SW 1271 (cell line): ENCODE results near the gene SIX5.
"Not testable (repeated sequence)": the region's sequence is repeated elsewhere in the genome, so short reads cannot be mapped to it uniquely, and the experiment has no call there.

Experiments used
- DNase-seq, 2 experiments: peaks; one replicate each; lab custom pipeline; 2025; lab: John Stamatoyannopoulos, UW

SIX5 gene

DNA sequence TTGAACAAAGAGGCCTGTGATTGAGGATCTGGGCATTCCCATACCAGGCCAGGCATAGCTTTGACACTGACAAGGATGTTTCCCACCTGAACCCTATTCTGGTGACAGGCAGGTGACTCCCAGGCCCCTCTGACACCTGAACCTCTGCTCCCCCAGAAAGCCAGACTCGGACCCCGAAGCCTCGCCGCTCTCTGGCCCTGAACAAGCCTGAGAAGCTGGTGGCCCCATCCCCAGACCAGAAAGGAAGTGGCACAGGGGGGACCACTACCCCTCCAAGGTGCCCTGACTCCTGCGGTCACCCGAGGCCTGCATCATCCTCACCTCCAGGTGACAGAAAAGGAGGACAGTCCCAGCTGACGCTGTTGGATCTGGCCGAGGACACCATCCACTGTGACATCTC, 14.7 kb downstream of the SIX5 start:
- DNase-seq = no peak

DNA sequence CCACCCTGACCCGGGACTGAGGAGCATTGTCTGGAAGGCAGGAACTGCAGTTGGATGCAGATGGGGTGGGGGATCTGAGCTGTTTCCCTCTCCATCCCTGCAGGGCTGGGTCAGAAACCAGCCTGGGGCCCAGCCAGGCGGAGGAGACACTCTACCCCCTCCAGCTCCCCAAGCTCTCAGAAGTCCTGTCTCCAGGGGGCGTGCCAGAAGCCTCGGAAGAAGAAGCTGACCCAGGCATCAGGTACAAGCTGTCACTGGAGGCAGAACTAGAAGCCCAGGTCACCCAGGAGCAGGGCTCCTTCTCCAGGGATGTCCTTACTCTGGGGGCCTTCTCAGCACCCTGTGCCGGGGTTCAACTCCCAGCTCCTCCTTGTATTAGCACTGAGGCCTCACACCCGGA, 15.5 kb downstream of the SIX5 start:
- DNase-seq = no peak

DNA sequence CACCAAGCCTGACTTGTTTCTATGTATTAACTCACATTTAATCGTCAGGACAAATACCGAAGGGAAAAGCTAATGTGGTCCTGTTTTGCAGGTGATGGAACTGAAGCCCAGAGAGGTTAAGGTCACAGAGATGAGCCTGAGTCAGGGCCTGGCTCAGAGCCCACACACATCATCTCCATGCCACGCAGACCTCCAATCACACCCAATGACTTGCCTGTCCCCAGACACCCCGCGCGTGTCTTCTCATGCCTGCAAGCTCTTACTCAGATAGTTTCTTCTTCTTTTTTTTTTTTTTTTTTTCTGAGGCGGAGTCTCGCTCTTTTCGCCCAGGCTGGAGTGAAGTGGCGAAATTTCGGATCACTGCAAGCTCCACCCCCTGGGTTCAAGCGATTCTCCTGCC, 16.4 kb downstream of the SIX5 start:
- DNase-seq = no peak

- not testable (repeated sequence) for DNase-seq
Observed at GRCh38 chr19:45751483-45751882, 17.6 kb downstream of the SIX5 start.

- DNase-seq = no peak
Observed at GRCh38 chr19:45747513-45747912, 21.5 kb downstream of the SIX5 start.

DNA sequence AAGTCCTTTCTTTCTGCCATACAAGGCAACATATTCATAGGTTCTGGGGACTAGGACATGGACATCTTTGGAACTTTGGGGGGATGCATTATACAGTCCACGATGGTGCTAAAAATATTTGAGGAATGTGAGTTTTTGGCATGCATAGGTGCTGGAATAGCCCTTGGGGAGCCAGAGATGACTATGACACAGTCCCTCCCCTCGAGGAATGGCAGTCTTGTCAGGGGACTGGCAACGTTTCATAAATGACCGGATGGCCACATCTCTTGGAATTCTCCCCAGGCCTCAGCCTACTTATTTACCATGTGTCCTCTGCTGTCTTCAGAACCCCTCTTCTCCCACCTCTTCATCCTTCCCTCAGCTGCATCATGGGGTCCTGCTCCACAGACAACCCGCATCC, 22.2 kb downstream of the SIX5 start:
- no peak for DNase-seq

DNA sequence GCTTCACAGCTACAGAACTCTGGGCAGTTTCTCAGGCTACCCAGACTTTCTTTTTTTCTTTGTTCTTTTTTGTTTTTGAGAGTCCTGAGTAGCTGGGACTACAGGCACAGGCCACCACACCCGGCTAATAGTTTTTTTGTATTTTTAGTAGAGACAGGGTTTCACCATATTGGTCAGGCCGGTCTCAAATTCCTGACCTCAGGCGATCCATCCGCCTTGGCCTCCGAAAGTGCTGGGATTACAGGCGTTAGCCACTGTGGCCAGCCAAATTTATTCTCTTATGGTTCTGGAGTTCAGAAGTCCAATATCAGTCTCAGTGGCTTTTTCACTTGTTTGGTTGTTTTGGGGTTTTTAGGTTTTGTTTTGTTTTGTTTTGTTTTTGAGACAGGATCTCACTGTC, 23.4 kb downstream of the SIX5 start:
- DNase-seq = no peak

DNA sequence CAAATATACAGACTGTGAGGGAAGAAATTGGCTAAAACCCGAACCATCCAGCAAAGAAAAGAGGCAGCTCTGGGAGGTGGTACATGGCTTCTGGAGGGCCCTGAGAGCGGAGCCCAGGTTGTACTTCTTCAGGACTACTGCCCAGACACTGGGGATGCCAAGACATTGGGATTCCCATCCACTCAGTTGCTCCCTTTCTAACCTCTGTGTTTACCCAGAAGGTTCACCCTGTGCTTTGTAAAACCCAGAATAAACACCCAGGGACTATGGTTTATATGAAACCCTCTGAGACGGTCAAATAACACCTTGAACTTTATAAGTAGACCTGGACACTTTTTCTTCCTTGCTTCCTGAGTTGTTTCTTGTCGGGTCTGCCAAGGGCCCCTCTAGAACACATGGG, 26.1 kb downstream of the SIX5 start:
- DNase-seq = no peak

- no peak for DNase-seq
Observed at GRCh38 chr19:45739498-45740439, 29.3 kb downstream of the SIX5 start.

- no peak for DNase-seq
Observed at GRCh38 chr19:45733160-45733810, 35.8 kb downstream of the SIX5 start, which contains the start of gene MEIOSIN. Gene MEIOSIN, plus strand, starts transcription at chr19:45733439. Its CDS starts 1,938 bp downstream, at chr19:45735377.

DNA sequence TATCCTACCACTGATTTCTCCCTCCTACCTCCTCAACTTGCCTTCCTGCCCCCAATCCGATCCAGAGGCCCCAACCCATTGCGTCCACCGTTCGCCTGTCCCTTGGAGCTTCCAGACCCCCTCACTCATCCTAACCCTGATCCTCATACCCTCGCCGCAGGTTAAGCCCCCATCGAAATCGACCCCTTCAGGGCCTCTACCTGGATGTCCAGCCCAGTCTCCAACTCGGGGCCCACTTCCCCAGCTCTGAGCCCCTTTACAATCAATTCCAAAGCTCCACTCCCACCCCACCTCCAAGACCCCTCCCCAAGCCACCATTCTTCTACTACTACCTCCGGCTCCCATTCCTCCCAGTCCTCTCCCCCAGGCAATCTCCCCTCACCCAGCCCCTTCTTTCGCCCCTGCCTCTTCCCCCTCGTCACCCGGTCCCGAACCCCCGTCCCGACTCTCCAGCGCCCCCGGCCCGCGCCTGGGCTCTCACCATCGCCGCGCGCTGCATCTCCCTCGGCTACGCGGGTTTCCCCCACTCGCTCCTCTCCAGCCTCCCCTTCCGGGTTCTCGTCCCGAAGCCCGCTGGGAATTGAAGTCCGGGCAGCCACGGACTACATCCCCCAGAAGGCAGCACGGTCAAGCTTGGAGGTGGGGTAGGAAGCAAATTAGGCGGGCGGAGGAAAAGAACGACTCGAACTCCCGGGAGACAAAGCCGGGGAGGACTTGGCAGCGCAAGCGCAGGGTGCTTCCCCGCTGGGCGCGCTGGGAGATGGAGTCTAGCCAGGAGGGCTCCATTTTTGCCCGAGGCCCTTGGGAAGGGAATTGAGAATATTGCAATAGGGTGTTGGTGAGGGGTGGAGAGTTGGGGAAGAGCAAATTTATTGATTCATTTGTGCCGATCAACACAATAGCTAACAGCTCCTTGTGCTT, 38.4 kb downstream of the SIX5 start, which contains the start of gene FBXO46:
Gene FBXO46 (minus strand): TSS at position 529 of the 921 bp plus-strand sequence. CDS start 17,401 bp downstream, outside the sequence.
- DNase-seq = peak; percentile 88 to 95

DNA sequence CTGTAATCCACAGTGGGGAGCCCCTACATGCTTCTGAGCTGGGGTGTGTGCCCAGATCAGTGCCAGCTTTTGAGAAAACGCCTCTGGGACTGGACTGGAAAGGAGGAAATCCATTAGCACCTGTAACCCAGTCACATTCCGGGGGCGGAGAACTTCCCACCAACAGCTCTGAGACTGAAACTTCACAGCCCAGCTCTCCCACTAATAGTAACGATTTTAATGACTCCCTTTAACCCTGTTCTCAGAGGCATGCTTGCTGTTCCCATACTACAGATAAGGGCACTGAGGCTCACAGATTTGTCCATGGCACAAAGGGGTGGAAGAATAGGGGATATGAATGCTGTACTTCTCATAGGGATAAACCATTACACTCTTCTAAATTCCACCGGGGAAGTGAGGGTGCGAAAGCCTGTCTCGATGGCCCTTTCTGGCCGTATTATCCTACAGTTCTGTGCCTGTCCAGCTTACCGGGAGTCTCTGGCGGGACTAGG, 39.2 kb downstream of the SIX5 start:
- no peak for DNase-seq

GRCh38 chr19:45728683-45729082, 40.4 kb downstream of the SIX5 start:
- DNase-seq = not testable (repeated sequence)

DNA sequence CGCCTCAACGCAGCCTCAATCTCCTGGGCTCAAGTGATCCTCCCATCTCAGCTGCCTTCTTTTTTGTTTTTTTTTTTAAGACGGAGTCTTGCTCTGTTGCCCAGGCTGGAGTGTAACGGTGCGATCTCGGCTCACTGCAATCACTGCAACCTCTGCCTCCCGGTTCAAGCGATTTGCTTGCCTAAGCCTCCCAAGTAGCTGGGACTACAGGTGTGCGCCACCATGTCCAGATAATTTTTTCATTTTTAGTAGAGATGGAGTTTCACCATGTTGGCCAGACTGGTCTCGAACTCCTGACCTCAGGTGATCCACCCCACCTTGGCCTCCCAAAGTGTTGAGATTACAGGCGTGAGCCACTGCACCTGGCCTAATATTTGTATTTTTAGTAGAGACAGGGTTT, 49.0 kb downstream of the SIX5 start:
- DNase-seq = not testable (repeated sequence)

- no peak for DNase-seq
Observed at GRCh38 chr19:45717983-45718650, 50.9 kb downstream of the SIX5 start.

GRCh38 chr19:45717131-45717982, 51.7 kb downstream of the SIX5 start:
- peak; percentile 91 to 96 for DNase-seq

DNA sequence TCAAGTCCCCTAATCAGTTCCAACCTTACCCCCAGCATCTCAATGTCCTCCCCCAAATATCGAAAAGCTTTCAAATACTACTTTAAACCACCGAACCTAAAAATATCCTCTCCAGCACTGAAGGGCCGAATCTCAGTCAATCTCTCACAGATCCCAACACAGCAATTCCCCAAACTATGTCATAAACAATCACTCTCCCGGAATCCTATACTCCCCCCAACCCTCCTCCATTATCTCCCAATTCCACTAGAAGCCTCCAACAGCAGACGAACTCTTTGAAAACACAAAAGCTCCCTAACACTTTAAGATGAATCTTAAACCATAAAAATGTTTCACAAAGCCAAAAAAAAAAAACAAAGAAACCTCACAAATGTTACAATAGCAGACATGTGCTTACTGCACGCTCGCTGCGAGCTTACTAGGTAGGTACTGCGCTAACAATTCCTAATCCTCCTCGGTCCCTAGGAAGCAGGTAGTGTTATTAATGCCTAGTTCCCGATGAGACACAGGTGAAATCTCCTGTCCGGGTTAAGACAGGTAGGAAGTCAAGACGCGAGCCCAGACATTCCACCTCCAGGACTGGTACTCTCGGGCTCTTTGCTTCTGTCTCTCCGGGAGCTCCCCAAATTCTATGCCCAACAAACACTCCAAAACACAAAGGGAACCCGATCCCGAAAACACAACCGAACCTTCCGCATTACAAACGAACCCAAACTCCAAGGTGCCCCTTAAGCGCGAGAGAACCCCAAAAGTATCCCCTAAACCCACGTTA, 52.5 kb downstream of the SIX5 start:
- DNase-seq = no peak

- no peak for DNase-seq
Observed at GRCh38 chr19:45715139-45715538, 53.9 kb downstream of the SIX5 start.
